ENCODE measurements around the gene KIF7. TPM values are rescaled to one million over a fixed set of nuclear protein-coding genes. Genes with fewer than 3 reads are reported as not detected.

KIF7 gene
- total and polyA plus RNA-seq, 2 of the 4 experiments (the other 2 are of a cell fraction): 5.0 to 9.0 TPM

GRCh38 chr15:89652666-89653065 is 2.6 kb downstream of the KIF7 start:
- dilution Hi-C loops (cut with HindIII; ENCODE audit: low sequenced_read_pairs, unreplicated experiment) (no loop called here), in situ Hi-C loops (cut with MboI; ENCODE audit: low sequenced_read_pairs) (no loop called here), intact Hi-C loops (cut with micrococcal nuclease) (no loop called here)
- H2AK5ac ChIP-seq (ENCODE audit: low read depth, low read length): no peak overlapping the region
- no peak overlapping the region for H2BK5ac ChIP-seq (ENCODE audit: low read depth, low read length, poor library complexity, severe bottlenecking)
- ChIA-PET CTCF (no interaction called here), POLR2A (ENCODE audit: unreplicated experiment) (no interaction called here)
- H3K9ac ChIP-seq (ENCODE audit: low read depth, low read length): no peak overlapping the region
- no peak overlapping the region for H4K5ac ChIP-seq (ENCODE audit: low read depth, low read length)
- no peak overlapping the region for H3K18ac ChIP-seq (ENCODE audit: low read depth, low read length)
- no peak overlapping the region for H3K4ac ChIP-seq (ENCODE audit: low read depth, low read length)
- H3K4me2 ChIP-seq (ENCODE audit: low read depth, low read length): no peak overlapping the region
- H2AFZ ChIP-seq (replicated peaks; ENCODE audit: low read length, poor library complexity): no peak overlapping the region
- peaks cover 16% of the 10 kb centered on the region for H4K20me1 ChIP-seq (ENCODE audit: insufficient read depth, low read length)
- H3K36me3 ChIP-seq (ENCODE audit: control insufficient read depth, insufficient read depth, low read length): peaks cover 15% of the 10 kb centered on the region
- H3K27ac ChIP-seq (ENCODE audit: insufficient read depth, low read length): no peak overlapping the region
- H3K9me3 ChIP-seq (ENCODE audit: control insufficient read depth, insufficient read depth, low read length): no peaks in the 10 kb centered on the region
- no peak for TF ChIP-seq CHD1 (IDR thresholded peaks at IDR 0.05; ENCODE audit: low read depth, low read length)
- TF ChIP-seq CEBPB (IDR thresholded peaks at IDR 0.05; ENCODE audit: low read depth, low read length): no peak
- TF ChIP-seq FOS (IDR thresholded peaks at IDR 0.05; ENCODE audit: low read depth, low read length): no peak
- TF ChIP-seq ELK1 (IDR thresholded peaks at IDR 0.05; ENCODE audit: borderline replicate concordance, low read depth, low read length): no peak
- no peak for TF ChIP-seq POLR2A (IDR thresholded peaks at IDR 0.05; ENCODE audit: low read depth, low read length)
- TF ChIP-seq USF2 (IDR thresholded peaks at IDR 0.05; ENCODE audit: low read depth, low read length): no peak
- TF ChIP-seq CTCF (conservative IDR thresholded peaks at IDR 0.05; ENCODE audit: low read depth, low read length): no peak
- TF ChIP-seq RFX5 (IDR thresholded peaks at IDR 0.05; ENCODE audit: low read depth, low read length): no peak
- TF ChIP-seq MAFK (IDR thresholded peaks at IDR 0.05; ENCODE audit: low read depth, low read length): no peak
- TF ChIP-seq NFE2L2 (IDR thresholded peaks at IDR 0.05; ENCODE audit: low read depth, low read length): no peak
- TF ChIP-seq MXI1 (IDR thresholded peaks at IDR 0.05; ENCODE audit: borderline replicate concordance, low read depth, low read length): no peak
- TF ChIP-seq SMC3 (IDR thresholded peaks at IDR 0.05; ENCODE audit: low read depth, low read length): no peak
- TF ChIP-seq RCOR1 (IDR thresholded peaks at IDR 0.05; ENCODE audit: insufficient replicate concordance, low read length): no peak
- no peak for TF ChIP-seq RAD21 (IDR thresholded peaks at IDR 0.05; ENCODE audit: low read length)
- no peak for TF ChIP-seq BHLHE40 (IDR thresholded peaks at IDR 0.05; ENCODE audit: low read depth, low read length)
- no peak overlapping the region for H2BK15ac ChIP-seq (ENCODE audit: low read depth, low read length)
- peaks cover 10% of the 10 kb centered on the region for H3K9me1 ChIP-seq (ENCODE audit: insufficient read depth, low read length)
- H4K8ac ChIP-seq (ENCODE audit: low read depth in 2 of 2, low read length in 2 of 2): no peak overlapping the region
- H3K56ac ChIP-seq (ENCODE audit: extremely low read depth, insufficient read depth, low read length): no peak overlapping the region
- H2BK120ac ChIP-seq (ENCODE audit: low read depth, low read length): no peak overlapping the region
- H3K79me1 ChIP-seq (ENCODE audit: low read depth in 1 of 2, low read length in 2 of 2): peaks cover 16 to 39% of the 10 kb centered on the region in 2 experiments
- 96% methylated on average over 12 of the region's 16 CpGs; no CpG with 5 or more reads in 1 of the 2 experiments for WGBS, 2 experiments (ENCODE audit: extremely low coverage in 2 of 2, insufficient read length in 1 of 2)
- no peak overlapping the region for H3K14ac ChIP-seq (replicated peaks; ENCODE audit: low read depth, low read length)
- BruUV-seq (replicated peaks): no TSS peak
- no peaks in the 10 kb centered on the region for H3K27me3 ChIP-seq (ENCODE audit: control insufficient read depth, insufficient read depth, low read length)
- DNase-seq (no peak), ATAC-seq (ENCODE audit: low read depth) (no peak)
- H3K23ac ChIP-seq (ENCODE audit: low read depth, low read length): no peak overlapping the region
- H3K4me1 ChIP-seq (ENCODE audit: control insufficient read depth, insufficient read depth, low read length): peaks cover 5% of the 10 kb centered on the region
- no peak overlapping the region for H2AK9ac ChIP-seq (replicated peaks; ENCODE audit: low read depth, low read length, poor library complexity)
- no peak overlapping the region for H4K91ac ChIP-seq (ENCODE audit: insufficient read depth, low read depth, low read length)
- H2BK20ac ChIP-seq (ENCODE audit: low read depth, low read length): no peak overlapping the region
- no peak overlapping the region for H3K4me3 ChIP-seq (ENCODE audit: insufficient read depth, low read depth, low read length)
